GM12878 (cell line): ENCODE results near the gene SLC2A9. TPM values are rescaled to one million over a fixed set of nuclear protein-coding genes. Genes with fewer than 3 reads are reported as not detected.
"Not testable (repeated sequence)": the region's sequence is repeated elsewhere in the genome, so short reads cannot be mapped to it uniquely, and the experiment has no call there.

ENCODE experiments used
- ATAC-seq: fragments of 200-7000 bp; cut with Tn5 transposase; 3 replicates; pipeline ENCODE4 v1.9.1; 2020; ENCODE audit warnings: mild to moderate bottlenecking, moderate library complexity
- BruUV-seq: library from RNA; stranded (reverse); fragments of 400-500 nt; replicated peaks from 2 replicates; lab custom pipeline; 2021; lab: Mats Ljungman, UMichigan
- CTCF ChIA-PET: fragments of 300-600 bp; sonication (Branson Sonifier 250); formaldehyde crosslinking; extraction: SDS; loops from one replicate; lab custom pipeline; 2021; ENCODE audit warnings: inconsistent platforms; lab: Yijun Ruan, JAX
- POLR2A ChIA-PET: fragments of 350-600 bp; formaldehyde crosslinking; extraction: SDS; loops from one replicate; lab custom pipeline; 2021; ENCODE audit warnings: inconsistent platforms; lab: Charles Lee
- RAD21 ChIA-PET: fragments of 300-600 bp; sonication (Branson Sonifier 250); formaldehyde crosslinking; loops from one replicate; lab custom pipeline; 2023; ENCODE audit warnings: antibody characterized with exemption; ENCODE audit not compliant: unreplicated experiment; lab: Charles Lee
- SMC1A ChIA-PET: fragments of 300-600 bp; sonication (Branson Sonifier 250); formaldehyde crosslinking; loops from one replicate; lab custom pipeline; 2023; ENCODE audit not compliant: unreplicated experiment, uncharacterized antibody; lab: Charles Lee
- DNase-seq: peaks from one replicate; pipeline ENCODE4 v3.0.0-alpha.2; 2011; ENCODE audit warnings: low read depth, low spot score
- FAIRE-seq: peaks from 3 replicates; lab custom pipeline; 2011; peaks lifted over from hg19 to GRCh38; lab: Jason Lieb, UNC
- H2AFZ ChIP-seq: 2 replicates; pipeline ENCODE4 v1.6.0; 2011; ENCODE audit warnings: low read depth, low read length, control low read depth; ENCODE audit not compliant: control insufficient read depth
- H3K27ac ChIP-seq: 2 replicates; pipeline ENCODE4 v1.5.1; 2011; ENCODE audit warnings: control low read depth; ENCODE audit not compliant: control insufficient read depth, insufficient read depth
- H3K27me3 ChIP-seq, 2 experiments: replicated peaks in 1 of 2; 2 replicates each; pipeline versions ENCODE4 v1.6.0 to v1.6.1; 2011; ENCODE audit warnings: low read length in 1 of 2; ENCODE audit not compliant: control insufficient read depth in 2 of 2, insufficient read depth in 2 of 2
- H3K36me3 ChIP-seq, 2 experiments: 2 replicates each; pipeline ENCODE4 v1.5.1; 2011; ENCODE audit warnings: low read length in 1 of 2; ENCODE audit not compliant: control insufficient read depth in 2 of 2, insufficient read depth in 2 of 2
- H3K4me1 ChIP-seq: 2 replicates; pipeline ENCODE4 v1.6.1; 2011; ENCODE audit warnings: mild to moderate bottlenecking, low read length, moderate library complexity, mixed read lengths; ENCODE audit not compliant: control insufficient read depth, insufficient read depth
- H3K4me2 ChIP-seq: 2 replicates; pipeline ENCODE4 v1.6.0; 2011; ENCODE audit warnings: control low read depth; ENCODE audit not compliant: control insufficient read depth, insufficient read depth
- H3K4me3 ChIP-seq: fragments of 200-600 bp; sonication (generic); 2 replicates; pipeline ENCODE4 v1.5.1; 2016
- H3K79me2 ChIP-seq: 2 replicates; pipeline ENCODE4 v1.6.0; 2011; ENCODE audit warnings: low read length; ENCODE audit not compliant: control insufficient read depth, insufficient read depth
- H3K9ac ChIP-seq: 2 replicates; pipeline ENCODE4 v1.8.0; 2011; ENCODE audit warnings: low read length, control low read depth, mixed read lengths; ENCODE audit not compliant: control insufficient read depth, insufficient read depth
- H3K9me3 ChIP-seq: replicated peaks from 3 replicates; pipeline ENCODE4 v1.5.1; 2011; ENCODE audit warnings: mild to moderate bottlenecking, low read length; ENCODE audit not compliant: control insufficient read depth, insufficient read depth
- H4K20me1 ChIP-seq: 2 replicates; pipeline ENCODE4 v1.6.0; 2011; ENCODE audit not compliant: control insufficient read depth, insufficient read depth
- BHLHE40 ChIP-seq, 2 experiments: fragments of 450-650 bp in 1 of 2; IDR thresholded peaks; 2 replicates each; pipeline ENCODE4 v1.6.1; 2011 to 2017; ENCODE audit warnings: low read depth in 2 of 2, borderline replicate concordance in 1 of 2, improper control_type of control experiment in 1 of 2, low read length in 1 of 2, mild to moderate bottlenecking in 1 of 2
- BRCA1 ChIP-seq: IDR thresholded peaks from 2 replicates; pipeline ENCODE4 v1.6.1; 2011; ENCODE audit warnings: low read depth, low read length, improper control_type of control experiment
- CREB1 ChIP-seq: IDR thresholded peaks from 2 replicates; pipeline ENCODE4 v1.6.1; 2012; ENCODE audit warnings: low read depth, mild to moderate bottlenecking, inconsistent platforms
- FOXK2 ChIP-seq: fragments of 450-650 bp; IDR thresholded peaks from 2 replicates; pipeline ENCODE4 v1.6.1; 2017; ENCODE audit warnings: mild to moderate bottlenecking, moderate library complexity
- IRF4 ChIP-seq: IDR thresholded peaks from 2 replicates; pipeline ENCODE4 v1.6.1; 2011; ENCODE audit warnings: low read depth, low read length
- NBN ChIP-seq: fragments of 450-650 bp; IDR thresholded peaks from 2 replicates; pipeline ENCODE4 v1.6.1; 2016
- NFYA ChIP-seq: IDR thresholded peaks from 2 replicates; pipeline ENCODE4 v1.6.1; 2011; ENCODE audit warnings: low read depth, mild to moderate bottlenecking, low read length, improper control_type of control experiment, borderline replicate concordance
- POLR2AphosphoS2 ChIP-seq: IDR thresholded peaks from 2 replicates; pipeline ENCODE4 v1.6.1; 2011; ENCODE audit warnings: low read depth, mild to moderate bottlenecking, low read length, improper control_type of control experiment, moderate library complexity
- RCOR1 ChIP-seq: conservative IDR thresholded peaks from 2 replicates; pipeline ENCODE4 v1.6.1; 2012; ENCODE audit warnings: low read depth, low read length, improper control_type of control experiment
- SIX5 ChIP-seq: IDR thresholded peaks from 2 replicates; pipeline ENCODE4 v1.6.1; 2011; ENCODE audit warnings: mild to moderate bottlenecking, low read depth, low read length, moderate library complexity; ENCODE audit not compliant: severe bottlenecking
- SMAD5 ChIP-seq: IDR thresholded peaks from 2 replicates; pipeline ENCODE4 v1.6.1; 2016; ENCODE audit warnings: antibody characterized with exemption, low read depth
- SRF ChIP-seq, 2 experiments: IDR thresholded peaks; 2 replicates each; pipeline ENCODE4 v1.6.1; 2011; ENCODE audit warnings: low read depth in 2 of 2, low read length in 2 of 2, mild to moderate bottlenecking in 1 of 2, moderate library complexity in 1 of 2
- SUPT20H ChIP-seq: IDR thresholded peaks from 2 replicates; pipeline ENCODE4 v1.6.1; 2011; ENCODE audit warnings: low read depth, mild to moderate bottlenecking, low read length, moderate library complexity, borderline replicate concordance; ENCODE audit not compliant: control insufficient read depth
- TCF7 ChIP-seq: IDR thresholded peaks from 2 replicates; pipeline ENCODE4 v1.6.1; 2014; ENCODE audit warnings: antibody characterized with exemption, borderline replicate concordance
- ZNF207 ChIP-seq: fragments of 450-650 bp; IDR thresholded peaks from 2 replicates; pipeline ENCODE4 v1.6.1; 2014; ENCODE audit warnings: antibody characterized with exemption, mild to moderate bottlenecking, borderline replicate concordance
- WGBS: methylation state at CpG from one replicate; pipeline ENCODE4 v1.1.6; 2016; ENCODE audit warnings: low lambda C conversion rate; ENCODE audit not compliant: insufficient replicate concordance, insufficient coverage; ENCODE audit errors: missing lambda C conversion rate; 5-methylcytosine and 5-hydroxymethylcytosine counted together
- in situ Hi-C: fragments of 300-500 bp; cut with MboI; formaldehyde crosslinking; loops from 9 replicates; pipeline ENCODE4 v1.14.3; 2018; ENCODE audit warnings: mixed read lengths
- intact Hi-C: fragments of 100-400 bp; cut with micrococcal nuclease; formaldehyde crosslinking; loops from one replicate; pipeline ENCODE4 v1.14.2; 2022; ENCODE audit not compliant: unreplicated experiment
- polyA plus RNA-seq, 11 experiments: library from polyadenylated mRNA; depleted of rRNA in 4 of 11; unstranded in 6 of 11; stranded (reverse) in 5 of 11; fragments of >200 nt; fragmentation: Nextera tagmentation in 4 of 11; fragmentation: Illumina TruSeq in 1 of 11; extraction: Ambion mirVana in 4 of 11; extraction: Trizol in 1 of 11; gene quantifications; 1 replicate in 1 of 11; 2 replicates in 10 of 11; pipeline versions ENCODE4 v1.2.1 to v1.2.3, GENCODE V29; 2011 to 2016; ENCODE audit warnings: inconsistent platforms in 2 of 11, missing spikeins in 2 of 11, low read depth in 1 of 11
- total RNA-seq, 4 experiments: library from RNA; depleted of rRNA in 3 of 4; stranded (reverse); fragments of >200 nt in 3 of 4; fragmentation: Illumina TruSeq in 1 of 4; extraction: Trizol in 1 of 4; gene quantifications; 2 replicates each; pipeline versions ENCODE4 v1.2.1 to v1.2.3, GENCODE V29; 2013 to 2021
- TF ChIP-seq, protein P1 (sequence below): fragments of 150-350 bp; IDR thresholded peaks from 2 replicates; pipeline ENCODE4 v1.6.1; 2016; ENCODE audit warnings: low read depth, low read length
- TF ChIP-seq, protein P2 (sequence below): fragments of 450-650 bp; IDR thresholded peaks from 2 replicates; pipeline ENCODE4 v1.6.1; 2014; ENCODE audit warnings: mild to moderate bottlenecking

The SLC2A9 gene
- total and polyA plus RNA-seq, 10 of the 15 experiments (the other 5 are each of a cell fraction or from before 2014, with no cell fraction given): 0.28 to 2.8 (median 1.2) TPM

DNA sequence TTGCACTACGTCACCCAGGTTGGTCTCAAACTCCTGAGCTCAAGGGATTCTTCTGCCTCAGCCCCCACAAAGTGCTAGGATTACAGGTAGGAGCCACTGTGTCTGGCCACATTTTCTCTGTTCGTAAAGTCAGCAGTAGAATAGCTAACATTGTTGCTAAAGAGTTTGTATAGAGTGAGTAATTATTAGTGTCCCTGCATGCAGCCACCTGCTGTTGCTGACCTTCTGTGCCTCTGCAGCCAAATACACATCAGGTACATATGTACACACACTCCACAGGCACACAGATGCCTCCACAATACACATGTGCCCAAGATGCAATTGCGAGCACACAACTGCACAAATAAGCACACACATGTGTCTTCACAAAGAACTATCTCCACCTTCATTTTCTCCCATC is 228.9 kb downstream of the SLC2A9 start:
- no peaks in the 10 kb centered on the region for H3K4me1 ChIP-seq
- no peaks in the 10 kb centered on the region for H3K36me3 ChIP-seq
- ChIA-PET CTCF (no interaction called here), RAD21 (no interaction called here), SMC1A (interaction anchor here (1.6 kb wide), 1 partner anchor 223 kb away, joined by 3 read pairs; no protein-coding TSS in a partner anchor), POLR2A (no interaction called here)
- H3K27ac ChIP-seq: no peak overlapping the region
- WGBS: 8% methylated on average over 3 of the region's 3 CpGs
- H3K79me2 ChIP-seq: no peaks in the 10 kb centered on the region
- FAIRE-seq (no peak), ATAC-seq (no peak), DNase-seq (no peak)
- H3K9ac ChIP-seq: no peak overlapping the region
- no peak overlapping the region for H3K4me3 ChIP-seq
- H2AFZ ChIP-seq: no peak overlapping the region
- no peaks in the 10 kb centered on the region for H3K27me3 ChIP-seq
- H4K20me1 ChIP-seq: no peaks in the 10 kb centered on the region
- in situ Hi-C loops (no loop called here), intact Hi-C loops (no loop called here)
- TF ChIP-seq SIX5 (no peak), SMAD5 (no peak), SUPT20H (no peak), CREB1 (no peak), NBN (no peak), BRCA1 (no peak), BHLHE40 (IDR thresholded peaks at IDR 0.05; ENCODE audit: borderline replicate concordance in 1 of 2, low read depth in 2 of 2, low read length in 1 of 2) (no peak), FOXK2 (no peak), SRF (IDR thresholded peaks at IDR 0.05; ENCODE audit: low read depth in 2 of 2, low read length in 2 of 2) (no peak), NFYA (no peak), IRF4 (no peak), POLR2AphosphoS2 (no peak), TCF7 (no peak), RCOR1 (no peak), ZNF207 (no peak)
- TF ChIP-seq, protein P1, sequence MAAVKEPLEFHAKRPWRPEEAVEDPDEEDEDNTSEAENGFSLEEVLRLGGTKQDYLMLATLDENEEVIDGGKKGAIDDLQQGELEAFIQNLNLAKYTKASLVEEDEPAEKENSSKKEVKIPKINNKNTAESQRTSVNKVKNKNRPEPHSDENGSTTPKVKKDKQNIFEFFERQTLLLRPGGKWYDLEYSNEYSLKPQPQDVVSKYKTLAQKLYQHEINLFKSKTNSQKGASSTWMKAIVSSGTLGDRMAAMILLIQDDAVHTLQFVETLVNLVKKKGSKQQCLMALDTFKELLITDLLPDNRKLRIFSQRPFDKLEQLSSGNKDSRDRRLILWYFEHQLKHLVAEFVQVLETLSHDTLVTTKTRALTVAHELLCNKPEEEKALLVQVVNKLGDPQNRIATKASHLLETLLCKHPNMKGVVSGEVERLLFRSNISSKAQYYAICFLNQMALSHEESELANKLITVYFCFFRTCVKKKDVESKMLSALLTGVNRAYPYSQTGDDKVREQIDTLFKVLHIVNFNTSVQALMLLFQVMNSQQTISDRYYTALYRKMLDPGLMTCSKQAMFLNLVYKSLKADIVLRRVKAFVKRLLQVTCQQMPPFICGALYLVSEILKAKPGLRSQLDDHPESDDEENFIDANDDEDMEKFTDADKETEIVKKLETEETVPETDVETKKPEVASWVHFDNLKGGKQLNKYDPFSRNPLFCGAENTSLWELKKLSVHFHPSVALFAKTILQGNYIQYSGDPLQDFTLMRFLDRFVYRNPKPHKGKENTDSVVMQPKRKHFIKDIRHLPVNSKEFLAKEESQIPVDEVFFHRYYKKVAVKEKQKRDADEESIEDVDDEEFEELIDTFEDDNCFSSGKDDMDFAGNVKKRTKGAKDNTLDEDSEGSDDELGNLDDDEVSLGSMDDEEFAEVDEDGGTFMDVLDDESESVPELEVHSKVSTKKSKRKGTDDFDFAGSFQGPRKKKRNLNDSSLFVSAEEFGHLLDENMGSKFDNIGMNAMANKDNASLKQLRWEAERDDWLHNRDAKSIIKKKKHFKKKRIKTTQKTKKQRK: no peak
- TF ChIP-seq, protein P2, sequence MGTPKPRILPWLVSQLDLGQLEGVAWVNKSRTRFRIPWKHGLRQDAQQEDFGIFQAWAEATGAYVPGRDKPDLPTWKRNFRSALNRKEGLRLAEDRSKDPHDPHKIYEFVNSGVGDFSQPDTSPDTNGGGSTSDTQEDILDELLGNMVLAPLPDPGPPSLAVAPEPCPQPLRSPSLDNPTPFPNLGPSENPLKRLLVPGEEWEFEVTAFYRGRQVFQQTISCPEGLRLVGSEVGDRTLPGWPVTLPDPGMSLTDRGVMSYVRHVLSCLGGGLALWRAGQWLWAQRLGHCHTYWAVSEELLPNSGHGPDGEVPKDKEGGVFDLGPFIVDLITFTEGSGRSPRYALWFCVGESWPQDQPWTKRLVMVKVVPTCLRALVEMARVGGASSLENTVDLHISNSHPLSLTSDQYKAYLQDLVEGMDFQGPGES: no peak
- no peaks in the 10 kb centered on the region for H3K9me3 ChIP-seq
- BruUV-seq: no TSS peak
- H3K4me2 ChIP-seq: no peak overlapping the region

DNA sequence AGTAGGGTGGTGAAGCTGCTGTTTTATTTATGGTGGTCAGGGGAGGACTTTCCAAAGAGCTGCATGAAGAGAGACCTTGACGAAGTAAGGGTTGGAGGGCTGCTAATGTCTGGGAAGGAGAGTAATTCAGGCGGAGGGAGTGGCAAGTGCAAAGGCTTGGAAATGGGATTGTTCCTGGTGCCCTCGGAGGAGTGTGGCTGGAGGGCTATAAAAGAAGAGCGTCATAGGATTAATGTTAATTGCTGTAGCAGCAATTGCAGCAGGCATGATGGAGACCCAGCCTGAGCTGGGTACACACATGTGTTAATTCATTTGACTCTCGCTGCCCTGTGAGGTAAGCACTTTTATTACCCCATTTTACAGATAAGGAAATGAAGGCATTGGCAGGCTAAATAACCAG is 235.4 kb downstream of the SLC2A9 start:
- RAD21 ChIA-PET, H4K20me1 ChIP-seq, CTCF ChIA-PET, H3K36me3 ChIP-seq, DNase-seq, ATAC-seq, H3K79me2 ChIP-seq, H3K4me2 ChIP-seq, H3K4me1 ChIP-seq, H2AFZ ChIP-seq, H3K9ac ChIP-seq, FAIRE-seq, H3K9me3 ChIP-seq, H3K4me3 ChIP-seq, H3K27ac ChIP-seq, H3K27me3 ChIP-seq, intact Hi-C loops, BruUV-seq, in situ Hi-C loops: not testable (repeated sequence)
- 13% methylated on average over 5 of the region's 5 CpGs for WGBS
- ChIA-PET SMC1A (interaction anchor here (1.6 kb wide), 1 partner anchor 15 kb away, joined by 3 read pairs; no protein-coding TSS in a partner anchor), POLR2A (interaction anchor here (0.6 kb wide), 1 partner anchor 15 kb away, joined by 3 read pairs; no protein-coding TSS in a partner anchor)
